ENCODE data around the gene CCDC197. TPM values are rescaled to one million over a fixed set of nuclear protein-coding genes. Genes with fewer than 3 reads are reported as not detected.

The CCDC197 gene
- total RNA-seq, 1 donor from 2014 or later = 1.2 TPM

- Histone ChIP-seq H3K9me3 (replicated peaks) (no peaks in the 10 kb centered on the region), H3K27ac (replicated peaks) (peak overlapping the region; percentile 89), H3K27me3 (ENCODE audit: low read depth) (no peaks in the 10 kb centered on the region), H3K4me3 (peak overlapping the region; percentile 67), H3K36me3 (peaks cover 4% of the 10 kb centered on the region), H3K4me1 (peaks cover 76% of the 10 kb centered on the region)
- no peak for TF ChIP-seq CTCF (IDR thresholded peaks at IDR 0.05; ENCODE audit: borderline replicate concordance)
- intact Hi-C loops (cut with micrococcal nuclease) = no loop called here
- no peak for DNase-seq
Observed at GRCh38 chr14:93972618-93973205, 24.4 kb upstream of the CCDC197 start.

DNA sequence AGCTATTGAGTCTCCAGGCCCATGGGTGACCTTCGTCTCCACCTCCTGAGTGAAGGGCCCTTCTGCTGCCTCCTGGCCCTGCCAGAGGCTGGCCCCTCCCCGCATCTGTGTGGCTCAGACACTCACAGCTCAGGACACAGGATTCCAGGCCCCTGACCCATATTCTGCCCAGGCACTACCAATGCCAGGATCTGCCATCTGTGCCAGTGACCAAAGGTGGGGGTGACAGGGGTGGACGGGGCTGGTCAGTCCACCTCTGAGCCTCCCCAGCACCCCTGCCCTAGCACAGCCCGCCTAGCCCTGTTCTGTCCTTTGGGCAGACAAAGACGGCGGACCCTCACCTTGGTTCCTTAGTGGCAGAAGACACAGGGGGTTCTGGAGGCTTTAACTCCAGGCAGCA is 23.5 kb upstream of the CCDC197 start:
- Histone ChIP-seq H3K27me3 (ENCODE audit: low read depth) (no peaks in the 10 kb centered on the region), H3K27ac (replicated peaks) (peak overlapping the region; percentile 89), H3K36me3 (peaks cover 4% of the 10 kb centered on the region), H3K4me1 (peaks cover 70% of the 10 kb centered on the region), H3K4me3 (peak overlapping the region; percentile 67), H3K9me3 (replicated peaks) (no peaks in the 10 kb centered on the region)
- no peak for DNase-seq
- TF ChIP-seq CTCF (IDR thresholded peaks at IDR 0.05; ENCODE audit: borderline replicate concordance) = no peak
- intact Hi-C loops (cut with micrococcal nuclease) = no loop called here

GRCh38 chr14:93974299-93974698 is 22.8 kb upstream of the CCDC197 start:
- DNase-seq = no peak
- intact Hi-C loops (cut with micrococcal nuclease) = no loop called here
- TF ChIP-seq CTCF (IDR thresholded peaks at IDR 0.05; ENCODE audit: borderline replicate concordance) = no peak
- H3K36me3 ChIP-seq = no peaks in the 10 kb centered on the region
- no peaks in the 10 kb centered on the region for H3K27me3 ChIP-seq (ENCODE audit: low read depth)
- H3K4me1 ChIP-seq = peaks cover 70% of the 10 kb centered on the region
- H3K9me3 ChIP-seq (replicated peaks) = no peaks in the 10 kb centered on the region
- peak overlapping the region; percentile 89 for H3K27ac ChIP-seq (replicated peaks)
- H3K4me3 ChIP-seq = peak overlapping the region; percentile 67

GRCh38 chr14:93974833-93975232 is 22.3 kb upstream of the CCDC197 start:
- no peak for TF ChIP-seq CTCF (IDR thresholded peaks at IDR 0.05; ENCODE audit: borderline replicate concordance)
- Histone ChIP-seq H3K4me1 (peaks cover 70% of the 10 kb centered on the region), H3K9me3 (replicated peaks) (no peaks in the 10 kb centered on the region), H3K27ac (replicated peaks) (peak overlapping the region; percentile 89), H3K36me3 (no peaks in the 10 kb centered on the region), H3K4me3 (peak overlapping the region; percentile 67), H3K27me3 (ENCODE audit: low read depth) (no peaks in the 10 kb centered on the region)
- intact Hi-C loops (cut with micrococcal nuclease) = no loop called here
- DNase-seq = peak; percentile 48

DNA sequence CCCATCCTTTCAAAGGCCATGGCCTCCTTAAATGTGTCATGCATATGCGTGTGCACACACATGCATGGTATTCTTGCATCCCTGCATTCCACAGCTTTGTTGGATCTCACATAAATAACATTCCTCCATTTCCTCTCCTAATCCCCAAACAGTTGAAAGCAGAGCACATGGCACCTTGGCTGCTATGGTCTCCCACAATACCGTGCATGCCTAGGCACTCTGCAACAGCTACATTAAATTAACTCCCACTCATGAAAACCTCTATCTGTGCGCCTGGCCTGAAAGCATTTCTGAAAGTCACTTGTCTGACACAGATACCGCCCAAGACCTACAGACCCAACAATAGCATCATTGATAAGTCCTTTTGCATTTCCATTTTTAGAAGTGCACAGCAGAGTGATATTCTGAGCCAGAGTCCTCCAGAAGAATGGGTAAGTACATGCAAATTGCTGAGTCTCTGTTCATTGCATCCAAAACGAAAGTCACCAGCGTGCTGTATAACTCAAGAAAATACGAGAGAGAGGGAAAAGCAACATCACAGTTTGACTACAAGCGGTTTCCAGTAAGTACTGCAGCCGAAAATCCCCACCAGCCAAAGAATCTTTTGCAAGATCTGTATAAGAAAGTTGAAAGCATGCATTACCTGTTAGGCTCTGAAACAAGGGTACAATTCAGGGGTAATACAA is 21.2 kb upstream of the CCDC197 start:
- no peak for DNase-seq
- H3K27ac ChIP-seq (replicated peaks) = peak overlapping the region; percentile 89
- H3K4me1 ChIP-seq = peaks cover 68% of the 10 kb centered on the region
- peak overlapping the region; percentile 67 for H3K4me3 ChIP-seq
- TF ChIP-seq CTCF (IDR thresholded peaks at IDR 0.05; ENCODE audit: borderline replicate concordance) = peak; percentile 11
- H3K36me3 ChIP-seq = no peaks in the 10 kb centered on the region
- H3K9me3 ChIP-seq (replicated peaks) = no peaks in the 10 kb centered on the region
- intact Hi-C loops (cut with micrococcal nuclease) = no loop called here
- H3K27me3 ChIP-seq (ENCODE audit: low read depth) = no peaks in the 10 kb centered on the region

Measured in left ventricle myocardium inferior (tissue), 1 donor.